Left kidney (tissue), 2 donors: ENCODE data around the gene KLHL1. TPM values are rescaled to one million over a fixed set of nuclear protein-coding genes. Genes with fewer than 3 reads are reported as not detected.

Experiments
- DNase-seq: peaks from one replicate; pipeline ENCODE4 v3.0.0-alpha.2; 2013
- polyA plus RNA-seq: library from polyadenylated mRNA; unstranded; fragments of 120-200 nt; gene quantifications from one replicate; pipeline ENCODE4 v1.2.1, GENCODE V29; 2013; ENCODE audit not compliant: insufficient read length

The KLHL1 gene
- polyA plus RNA-seq, 1 donor: 0.55 TPM

DNA sequence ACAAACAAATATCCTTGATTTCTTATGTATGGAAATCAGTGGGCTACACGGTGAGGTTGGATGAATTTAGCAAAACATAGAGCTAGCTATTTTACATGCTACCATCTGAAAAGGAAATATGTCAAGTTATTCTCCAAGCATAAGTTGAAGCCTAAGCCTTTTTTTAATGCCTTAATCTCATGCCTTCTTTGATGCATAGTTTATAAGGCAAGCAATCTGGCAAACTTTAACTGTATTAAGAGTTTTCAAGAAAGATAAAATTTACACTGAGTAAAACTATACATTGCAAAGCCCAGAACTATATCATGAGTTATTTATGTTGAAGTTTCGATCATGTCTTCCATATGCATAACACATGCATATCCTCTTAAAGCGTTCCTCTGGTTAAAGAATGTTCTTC, 85.6 kb downstream of the KLHL1 start:
- DNase-seq: no peak

GRCh38 chr13:70016116-70016515, 92.1 kb downstream of the KLHL1 start:
- DNase-seq: no peak

GRCh38 chr13:70014337-70014736, 93.9 kb downstream of the KLHL1 start:
- DNase-seq: no peak

GRCh38 chr13:69999875-70000274, 108.4 kb downstream of the KLHL1 start:
- no peak for DNase-seq

DNA sequence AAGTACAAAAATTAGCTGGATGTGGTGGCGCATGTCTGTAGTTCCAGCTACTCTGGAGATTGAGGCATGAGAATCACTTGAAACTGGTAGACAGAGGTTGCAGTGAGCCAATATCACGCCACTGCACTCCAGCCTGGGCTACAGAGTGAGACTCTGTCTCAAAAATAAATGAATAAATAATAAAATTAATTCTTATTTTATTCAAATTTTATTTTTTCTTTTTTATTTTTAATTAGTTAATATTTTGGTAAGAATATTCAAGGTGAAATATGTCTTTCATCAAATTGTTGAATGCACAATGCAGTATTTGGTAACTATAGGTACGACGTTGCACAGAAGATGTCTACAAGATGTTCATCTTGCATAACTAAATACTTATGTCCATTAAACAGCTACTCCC, 111.2 kb downstream of the KLHL1 start:
- no peak for DNase-seq

DNA sequence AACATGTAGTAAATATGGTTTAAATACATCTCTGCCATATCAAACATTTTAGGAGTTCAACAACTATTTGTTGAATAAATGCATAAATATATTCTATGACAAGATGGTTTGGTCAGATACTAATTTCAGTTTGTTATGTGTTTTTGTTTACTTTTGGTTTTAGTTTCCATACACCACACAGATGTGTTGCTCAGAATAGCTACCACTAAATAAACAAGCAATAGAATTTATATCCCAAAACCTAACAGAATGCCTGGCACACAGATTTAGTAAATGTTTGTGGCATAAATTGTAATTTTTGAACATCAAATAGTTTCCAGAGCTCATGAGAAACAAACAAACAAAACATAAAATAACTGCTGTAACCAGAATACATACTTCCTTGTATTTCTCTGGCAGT, 127.5 kb downstream of the KLHL1 start:
- DNase-seq: no peak

DNA sequence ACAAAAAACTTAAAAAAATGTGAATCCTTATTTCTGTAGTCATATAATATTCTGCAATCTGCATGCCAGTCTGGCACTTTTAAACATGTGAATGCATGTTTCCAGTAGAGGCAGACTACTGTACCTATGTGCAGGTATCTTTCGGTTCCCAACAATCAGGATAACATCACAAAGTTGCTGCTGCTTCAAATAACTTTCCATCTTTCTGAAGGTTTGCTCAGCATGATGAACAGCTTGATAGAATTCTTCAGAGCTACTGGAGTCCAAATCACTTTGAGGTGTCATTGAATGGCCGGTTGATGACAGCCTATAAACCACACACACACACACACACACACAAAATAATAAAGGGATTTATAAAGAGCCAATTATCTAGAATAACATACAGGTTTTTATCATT, 132.8 kb downstream of the KLHL1 start:
- no peak for DNase-seq

- DNase-seq: no peak
These were observed 137.7 kb downstream of the KLHL1 start for GRCh38 chr13:69970520-69970919.

DNA sequence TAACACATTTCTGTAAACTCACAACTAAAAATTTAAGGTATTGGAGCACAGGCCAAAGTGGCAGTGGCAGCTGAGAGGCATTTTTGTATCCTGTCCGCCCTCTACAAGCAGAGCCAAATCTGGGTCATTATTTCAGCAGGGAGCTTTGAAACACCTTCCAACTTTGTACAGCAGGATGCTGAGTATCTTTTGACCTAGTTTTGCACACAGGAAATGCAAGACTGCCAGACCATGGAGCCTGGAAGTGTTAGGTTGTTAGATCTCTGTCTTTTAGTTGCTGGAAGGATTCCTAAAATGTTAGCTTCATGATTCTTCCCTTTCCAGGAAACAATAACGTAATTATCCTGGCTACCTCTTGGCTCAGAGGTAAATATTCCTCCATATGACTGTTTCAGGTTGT, 149.2 kb downstream of the KLHL1 start:
- DNase-seq: no peak

- no peak for DNase-seq
These were observed 151.4 kb downstream of the KLHL1 start for GRCh38 chr13:69956839-69957238.

- no peak for DNase-seq
These were observed 151.9 kb downstream of the KLHL1 start for GRCh38 chr13:69956349-69956748.

DNA sequence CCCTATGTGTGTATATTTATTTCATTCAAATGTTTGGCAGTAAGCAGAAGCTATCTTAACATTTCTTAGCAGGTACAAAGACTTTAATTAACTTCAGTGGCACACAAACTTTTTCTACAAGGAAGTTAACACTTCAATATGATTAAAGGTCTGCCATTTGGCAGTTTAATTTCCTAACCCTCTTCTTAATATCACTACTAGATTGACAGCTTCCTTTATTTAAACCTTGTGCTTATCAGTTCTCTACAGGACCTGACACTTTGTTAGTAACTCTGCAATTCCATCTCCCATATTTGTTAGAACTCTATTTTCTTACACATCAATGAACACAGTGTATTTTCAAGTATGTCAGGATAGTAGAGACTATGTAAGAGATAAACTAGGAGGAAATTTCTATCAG, 153.0 kb downstream of the KLHL1 start:
- no peak for DNase-seq

DNA sequence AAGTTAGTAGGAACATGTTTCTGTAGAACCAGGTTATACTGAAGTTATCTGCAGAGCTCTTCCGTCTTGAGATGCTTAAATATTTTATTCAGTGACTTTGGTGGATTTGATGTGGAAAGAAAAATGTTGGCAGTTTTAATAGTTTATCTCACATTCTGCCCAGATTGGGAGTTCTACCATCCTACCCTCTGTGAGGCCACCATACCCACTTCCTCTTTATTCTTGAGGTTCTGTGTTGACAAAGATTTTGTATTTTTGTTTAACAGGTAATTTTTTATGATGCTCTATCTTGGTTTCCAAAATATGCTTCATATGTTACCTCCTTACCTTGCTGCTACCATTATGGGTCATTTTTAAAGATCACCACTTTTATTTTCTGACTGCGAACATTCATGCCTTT, 156.8 kb downstream of the KLHL1 start:
- no peak for DNase-seq

GRCh38 chr13:69950160-69950559, 158.1 kb downstream of the KLHL1 start:
- no peak for DNase-seq

- no peak for DNase-seq
These were observed 160.2 kb downstream of the KLHL1 start for GRCh38 chr13:69948016-69948415.

- peak; percentile 30 for DNase-seq
These were observed 160.7 kb downstream of the KLHL1 start for GRCh38 chr13:69947582-69947981.

DNA sequence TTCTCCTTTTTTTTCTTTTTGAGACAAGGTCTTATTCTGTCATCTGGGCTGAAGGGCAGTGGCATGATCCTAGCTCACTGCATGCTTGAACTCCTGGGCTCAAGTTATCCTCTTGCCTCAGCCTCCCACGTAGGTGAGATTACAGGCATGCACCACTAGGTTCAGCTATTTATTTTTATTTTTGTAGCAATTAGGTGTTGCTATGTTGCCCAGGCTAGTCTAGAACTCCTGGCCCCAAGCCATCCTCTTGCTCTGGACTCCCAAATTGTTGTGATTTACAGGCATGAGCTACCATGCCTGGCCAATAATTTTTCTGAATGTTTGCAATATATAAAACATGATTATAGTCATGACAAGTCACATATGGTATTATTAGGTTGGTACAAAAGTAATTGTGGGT, 161.7 kb downstream of the KLHL1 start:
- no peak for DNase-seq

- no peak for DNase-seq
These were observed 173.2 kb downstream of the KLHL1 start for GRCh38 chr13:69935043-69935442.

GRCh38 chr13:69928262-69928661, 180.0 kb downstream of the KLHL1 start:
- DNase-seq: no peak

DNA sequence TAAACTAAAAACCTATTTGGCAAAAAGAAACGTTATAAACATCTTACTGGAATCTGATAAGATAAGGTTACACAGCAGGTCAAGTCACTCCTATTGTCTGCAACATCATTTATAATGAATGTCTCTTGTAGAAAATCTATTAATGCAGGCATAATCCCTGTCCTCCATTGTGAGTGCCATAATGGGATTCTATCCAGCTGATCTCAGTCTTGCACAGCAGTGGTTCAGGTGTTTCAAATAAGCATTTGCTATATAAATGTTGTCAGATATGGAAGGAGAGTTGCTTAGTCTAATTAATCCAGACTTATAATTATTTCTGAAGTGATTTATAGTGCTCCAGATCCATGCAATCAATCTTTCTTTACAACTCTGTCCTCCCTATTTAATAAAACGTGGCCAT, 187.1 kb downstream of the KLHL1 start:
- DNase-seq: no peak

DNA sequence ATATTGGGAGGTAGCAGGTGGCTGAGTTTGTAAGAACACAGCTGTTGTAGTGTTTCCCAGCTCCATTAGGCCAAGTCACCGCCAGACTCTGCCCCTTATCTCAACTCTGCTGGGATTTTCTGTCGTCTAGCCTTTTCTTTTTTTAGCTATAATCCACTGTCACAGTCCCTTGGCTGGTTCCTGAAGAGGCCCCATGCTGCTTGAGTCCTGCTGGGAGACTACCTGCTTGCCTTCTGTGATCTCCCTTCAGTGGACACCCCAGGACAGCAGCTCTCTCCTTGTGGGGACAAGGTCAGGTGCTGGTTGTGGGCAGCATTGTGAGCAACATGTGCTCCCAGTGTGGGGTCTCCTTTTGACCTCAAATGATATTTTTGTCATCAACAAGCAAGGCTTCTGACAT, 195.6 kb downstream of the KLHL1 start:
- no peak for DNase-seq

DNA sequence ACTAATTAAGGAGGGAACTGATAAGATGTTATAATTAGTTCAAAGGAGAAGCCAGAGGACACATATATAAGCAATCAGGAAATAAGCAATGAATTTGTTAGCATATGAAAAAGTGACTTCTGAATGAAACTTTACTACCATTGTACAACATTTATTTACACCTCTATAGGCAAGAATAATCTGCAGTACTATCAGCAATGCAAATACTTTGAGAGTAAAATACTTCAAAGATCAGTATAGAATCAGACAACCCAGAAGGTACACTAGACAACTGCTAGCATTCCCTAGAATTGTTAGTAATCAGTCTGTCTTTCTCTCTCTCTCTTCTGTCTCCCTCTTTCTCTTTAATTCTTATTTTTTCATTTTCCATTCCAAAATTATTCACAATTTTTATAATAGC, 197.5 kb downstream of the KLHL1 start:
- no peak for DNase-seq

- DNase-seq: no peak
These were observed 203.5 kb downstream of the KLHL1 start for GRCh38 chr13:69904784-69905183.

DNA sequence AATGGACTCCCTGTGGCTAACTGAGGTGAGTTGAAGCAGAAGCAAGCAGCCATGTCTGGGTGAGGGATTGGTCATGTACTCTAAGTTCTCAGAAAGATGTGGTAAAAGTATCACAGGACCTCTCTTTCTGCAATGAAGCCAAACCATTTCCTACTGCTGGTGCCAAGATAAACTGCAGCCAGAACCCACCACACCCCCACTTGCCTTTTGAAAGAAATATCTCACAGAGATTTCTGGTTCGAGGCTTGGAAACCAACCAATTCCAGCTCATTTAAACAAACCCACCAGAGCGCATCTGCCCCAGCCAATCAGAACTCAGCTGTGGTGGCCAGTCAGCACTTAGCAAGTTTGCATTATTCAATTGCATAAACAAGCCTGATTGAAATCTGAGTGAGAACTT, 205.2 kb downstream of the KLHL1 start:
- DNase-seq: no peak

GRCh38 chr13:69882451-69882850, 225.8 kb downstream of the KLHL1 start:
- DNase-seq: no peak
